ENCODE measurements around the gene HOXA6. TPM values are rescaled to one million over a fixed set of nuclear protein-coding genes. Genes with fewer than 3 reads are reported as not detected.

The HOXA6 gene
- total RNA-seq, 1 donor, result 4.3 TPM

Small RNA genes lying within 50 kb of the gene (small RNA-seq; reads per million reads assigned to genes)
- gene AC004080.5 (ENCODE audit: low replicate concordance) (not detected), gene RF01977 (ENCODE audit: low replicate concordance) (not detected), gene RF02140 (ENCODE audit: low replicate concordance) (not detected), gene RF02141 (ENCODE audit: low replicate concordance) (not detected)

Other genes with a start within 250 kb of the HOXA6 start
- gene HOXA1, start 51.8 kb downstream of the HOXA6 start, total RNA-seq, result 0.14 TPM in 1 of 2 replicates, not detected in the other
- under 0.01 and 0.43 TPM in 2 replicates for gene HOXA2, start 45.1 kb downstream of the HOXA6 start, total RNA-seq
- gene HOXA4, start 17.0 kb downstream of the HOXA6 start, total RNA-seq, result 0.29 TPM in 1 of 2 replicates, not detected in the other
- under 0.01 and 3.4 TPM in 2 replicates for gene HOXA5, start 4.1 kb downstream of the HOXA6 start, total RNA-seq
- gene HOXA3, start 4.8 kb upstream of the HOXA6 start, total RNA-seq, result 2.3 TPM in 1 of 2 replicates, not detected in the other
- gene HOXA7, start 8.9 kb upstream of the HOXA6 start, total RNA-seq, result 0.44 and 1.0 TPM in 2 replicates
- gene HOXA9, start 17.8 kb upstream of the HOXA6 start, total RNA-seq, result 14.2 and 23.2 TPM in 2 replicates
- gene HOXA10, start 26.5 kb upstream of the HOXA6 start, total RNA-seq, result 15.5 and 23.3 TPM in 2 replicates
- gene HOXA11, start 37.5 kb upstream of the HOXA6 start, total RNA-seq, result 17.8 and 24.3 TPM in 2 replicates
- 4.0 and 6.8 TPM in 2 replicates for gene HOXA13, start 52.3 kb upstream of the HOXA6 start, total RNA-seq
- not detected in 2 replicates for gene EVX1, start 95.0 kb upstream of the HOXA6 start, total RNA-seq

All from placental pericyte (primary cell).